ENCODE results near the gene NRBP1.
A peak's percentile ranks its signal among the peaks of the same experiment; 100 is the strongest.

The NRBP1 gene

GRCh38 chr2:27461118-27461517, 32.7 kb downstream of the NRBP1 start:
- no peak for TF ChIP-seq CTCF (IDR thresholded peaks at IDR 0.05; ENCODE audit: borderline replicate concordance, insufficient read depth, low read depth, low read length)
- no peak overlapping the region for H3K4me3 ChIP-seq (ENCODE audit: low read depth, low read length)

GRCh38 chr2:27464443-27464842, 36.0 kb downstream of the NRBP1 start:
- no peak overlapping the region for H3K4me3 ChIP-seq (ENCODE audit: low read depth, low read length)
- no peak for TF ChIP-seq CTCF (IDR thresholded peaks at IDR 0.05; ENCODE audit: borderline replicate concordance, insufficient read depth, low read depth, low read length)

- H3K4me3 ChIP-seq (ENCODE audit: low read depth, low read length): no peak overlapping the region
- TF ChIP-seq CTCF (IDR thresholded peaks at IDR 0.05; ENCODE audit: borderline replicate concordance, insufficient read depth, low read depth, low read length): no peak
These were observed 43.5 kb downstream of the NRBP1 start for GRCh38 chr2:27471961-27472360.

- H3K4me3 ChIP-seq (ENCODE audit: low read depth, low read length): no peak overlapping the region
- no peak for TF ChIP-seq CTCF (IDR thresholded peaks at IDR 0.05; ENCODE audit: borderline replicate concordance, insufficient read depth, low read depth, low read length)
These were observed 57.1 kb downstream of the NRBP1 start for GRCh38 chr2:27485496-27485895.

GRCh38 chr2:27489118-27489497, 60.7 kb downstream of the NRBP1 start:
- TF ChIP-seq CTCF (IDR thresholded peaks at IDR 0.05; ENCODE audit: borderline replicate concordance, insufficient read depth, low read depth, low read length): no peak
- H3K4me3 ChIP-seq (ENCODE audit: low read depth, low read length): peak overlapping the region; percentile 49

- no peak for TF ChIP-seq CTCF (IDR thresholded peaks at IDR 0.05; ENCODE audit: borderline replicate concordance, insufficient read depth, low read depth, low read length)
- H3K4me3 ChIP-seq (ENCODE audit: low read depth, low read length): peak within 1 kb of the TSS; percentile 49
These were observed 61.3 kb downstream of the NRBP1 start, which contains the start of gene IFT172 for GRCh38 chr2:27489498-27490397. TSS of gene IFT172 (minus strand) at chr2:27489743. CDS start at chr2:27489653, 90 bp downstream.
